HG02763 (cell line): ENCODE measurements around the gene FBXO21.
"Not testable (repeated sequence)": the region's sequence is repeated elsewhere in the genome, so short reads cannot be mapped to it uniquely, and the experiment has no call there.

ENCODE experiments used
- ATAC-seq: cut with Tn5 transposase; IDR thresholded peaks from one replicate; pipeline ENCODE4 v1.9.1; 2021; ENCODE audit warnings: mild to moderate bottlenecking, moderate library complexity; ENCODE audit not compliant: unreplicated experiment

FBXO21 gene

DNA sequence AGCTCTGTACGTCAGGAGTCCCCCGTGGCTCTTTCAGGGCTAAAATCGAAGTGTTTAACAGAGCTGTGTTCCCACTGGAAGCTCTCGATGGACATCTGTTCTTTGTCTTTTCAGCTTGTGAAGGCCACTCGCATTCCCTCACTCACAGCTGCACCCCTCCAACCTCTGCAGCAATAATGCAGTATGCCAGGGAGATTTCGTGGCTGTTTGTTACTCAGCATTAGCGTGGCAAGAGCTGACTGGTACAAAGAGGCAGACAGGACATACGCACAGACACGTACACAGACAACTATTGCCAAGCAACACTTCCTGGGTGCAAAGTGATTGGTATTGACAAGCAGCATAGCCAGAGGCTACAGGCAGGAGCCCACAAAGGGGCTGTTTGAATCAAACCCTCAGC, 11.8 kb upstream of the FBXO21 start:
- ATAC-seq: no peak

DNA sequence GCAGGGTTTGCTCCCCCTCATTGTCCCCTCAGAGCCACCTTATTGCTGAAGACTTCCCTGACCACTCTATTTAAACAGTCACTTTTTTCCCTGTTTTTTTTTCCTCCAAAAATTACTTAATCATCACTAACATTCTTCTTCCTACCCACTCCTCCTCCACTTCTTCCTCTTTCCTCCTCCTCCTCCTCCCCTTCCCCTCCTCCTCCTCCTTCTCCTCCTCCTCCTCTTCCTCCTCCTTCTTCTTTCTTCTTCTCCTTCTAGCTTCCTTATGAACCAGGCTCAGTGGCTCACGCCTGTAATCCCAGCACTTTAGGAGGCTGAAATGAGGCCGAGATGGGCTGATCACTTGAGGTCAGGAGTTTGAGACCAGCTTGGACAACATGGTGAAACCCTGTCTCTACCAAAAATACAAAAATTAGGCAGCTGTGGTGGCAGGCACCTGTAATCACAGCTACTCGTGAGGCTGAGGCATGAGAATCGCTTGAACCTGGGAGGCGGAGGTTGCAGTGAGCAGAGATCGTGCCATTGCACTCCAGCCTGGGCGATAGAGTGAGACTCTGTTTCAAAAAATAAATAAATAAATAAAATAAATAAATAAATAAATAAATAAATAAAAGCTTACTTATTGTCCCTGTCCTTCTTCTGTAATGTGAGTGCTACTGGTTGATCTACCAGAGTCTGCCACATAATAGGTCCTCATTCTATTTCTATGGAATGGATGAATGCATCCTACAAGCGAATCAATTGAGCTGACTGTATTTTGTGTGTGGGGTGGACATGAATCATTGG, 9.9 kb upstream of the FBXO21 start:
- ATAC-seq: not testable (repeated sequence)

DNA sequence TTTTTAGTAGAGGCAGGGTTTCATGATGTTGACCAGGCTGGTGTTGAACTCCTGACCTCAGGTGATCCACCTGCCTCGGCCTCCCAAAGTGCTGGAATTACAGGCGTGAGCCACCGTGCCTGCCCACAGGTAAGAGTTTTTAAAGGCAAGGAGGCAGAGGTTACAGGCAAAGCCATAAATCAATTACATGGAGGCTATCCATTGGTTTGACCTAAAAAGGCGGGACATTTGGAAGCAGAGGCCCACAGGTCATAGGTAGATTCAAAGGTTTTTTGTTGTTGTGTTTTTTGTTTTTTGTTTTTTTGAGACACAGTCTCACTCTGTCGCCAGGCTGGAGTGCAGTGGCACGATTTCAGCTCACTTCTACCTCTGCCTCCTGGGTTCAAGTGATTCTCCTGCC, 6.1 kb upstream of the FBXO21 start:
- ATAC-seq: not testable (repeated sequence)

DNA sequence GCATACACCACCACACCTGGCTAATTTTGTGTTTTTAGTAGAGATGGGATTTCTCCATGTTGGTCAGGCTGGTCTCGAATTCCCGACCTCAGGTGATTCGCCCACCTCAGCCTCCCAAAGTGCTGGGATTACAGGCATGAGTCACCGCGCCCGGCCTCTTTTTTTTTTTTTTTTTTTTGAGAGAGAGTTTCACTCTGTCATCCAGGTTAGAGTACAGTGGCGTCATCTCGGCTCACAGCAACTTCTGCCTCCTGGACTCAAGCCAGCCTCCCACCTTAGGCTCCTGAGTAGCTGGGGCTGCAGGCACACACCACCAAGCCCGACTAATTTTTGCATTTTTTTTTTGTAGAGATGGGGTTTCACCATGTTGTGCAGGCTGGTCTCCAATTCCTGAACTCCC, 4.8 kb upstream of the FBXO21 start:
- not testable (repeated sequence) for ATAC-seq

DNA sequence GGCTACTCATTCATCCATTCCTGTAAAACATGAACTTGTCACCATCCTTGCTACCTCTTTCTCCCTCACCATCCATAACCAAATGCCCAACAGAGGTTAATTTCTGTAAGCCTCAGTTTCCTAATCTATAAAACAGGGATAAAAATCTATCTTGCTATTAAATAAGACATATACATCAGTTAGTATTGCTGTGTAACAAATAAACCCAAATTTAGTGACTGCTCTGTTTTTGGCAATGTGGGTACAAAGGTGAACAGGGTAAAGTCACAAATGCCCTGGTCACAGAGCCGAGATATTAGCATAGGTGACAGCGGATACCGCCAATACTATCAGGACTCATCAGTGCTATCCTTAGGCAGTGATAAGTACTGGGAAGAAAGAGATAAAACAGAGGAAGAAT, 3.6 kb upstream of the FBXO21 start:
- ATAC-seq: no peak

DNA sequence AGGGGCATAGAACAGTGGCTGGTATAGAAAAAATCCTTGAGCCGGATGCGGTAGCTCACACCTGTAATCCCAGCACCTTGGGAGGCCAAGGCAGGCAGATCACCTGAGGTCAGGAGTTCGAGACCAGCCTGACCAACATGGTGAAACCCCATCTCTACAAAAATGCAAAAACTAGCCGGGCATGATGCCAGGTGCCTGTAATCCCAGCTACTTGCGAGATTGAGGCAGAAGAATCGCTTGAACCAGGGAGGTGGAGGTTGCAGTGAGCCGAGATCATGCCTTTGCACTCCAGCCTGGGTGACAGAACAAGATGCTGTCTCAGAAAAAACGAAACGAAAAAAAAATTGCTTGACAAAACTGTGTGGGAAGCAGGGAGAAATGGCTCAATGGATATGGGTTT, 2.3 kb upstream of the FBXO21 start:
- not testable (repeated sequence) for ATAC-seq

DNA sequence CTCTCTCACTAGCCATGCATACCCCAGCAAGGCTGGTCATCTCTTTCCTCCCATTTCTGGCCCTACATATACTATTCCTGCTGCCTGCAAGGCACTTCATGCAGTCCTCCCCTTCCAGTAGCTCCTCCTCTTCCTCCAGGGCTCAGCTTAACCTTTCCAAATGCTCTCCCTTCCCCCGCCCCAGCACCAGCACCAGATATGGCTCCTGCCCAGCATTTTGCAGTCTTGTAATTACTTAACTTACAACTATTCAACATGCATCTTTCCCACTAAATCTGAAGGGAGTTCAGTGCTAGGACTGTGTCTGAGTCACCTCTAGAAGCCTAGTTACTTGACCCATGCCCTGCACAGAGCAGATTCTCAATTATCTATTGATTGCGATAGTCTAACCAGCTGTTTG, 1.8 kb upstream of the FBXO21 start:
- no peak for ATAC-seq

DNA sequence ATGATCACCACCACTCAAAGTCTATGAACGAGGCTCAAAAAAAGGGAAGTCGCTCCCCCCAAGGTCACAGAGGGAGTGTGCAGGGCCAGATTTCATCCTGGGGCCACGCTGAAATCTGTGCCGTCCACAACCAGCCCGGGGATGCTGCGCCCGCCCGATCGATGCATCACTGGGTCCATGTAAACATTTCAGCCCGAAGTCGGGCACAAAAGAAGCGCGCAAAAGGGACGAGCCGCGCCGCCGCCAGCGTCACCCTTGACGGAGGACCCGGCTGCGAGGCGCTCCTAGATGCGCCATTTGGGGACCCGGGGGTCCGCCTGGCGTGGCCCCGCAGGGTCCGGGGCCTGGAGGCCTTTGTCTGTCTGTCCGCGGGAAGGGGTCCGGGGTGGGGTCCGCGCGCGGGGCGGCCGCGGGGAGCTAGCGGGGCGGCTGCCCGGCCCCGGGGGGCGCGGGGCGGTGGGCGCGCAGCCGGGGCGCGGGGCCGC, 503 bp downstream of the FBXO21 start:
- ATAC-seq: peak; percentile 28

DNA sequence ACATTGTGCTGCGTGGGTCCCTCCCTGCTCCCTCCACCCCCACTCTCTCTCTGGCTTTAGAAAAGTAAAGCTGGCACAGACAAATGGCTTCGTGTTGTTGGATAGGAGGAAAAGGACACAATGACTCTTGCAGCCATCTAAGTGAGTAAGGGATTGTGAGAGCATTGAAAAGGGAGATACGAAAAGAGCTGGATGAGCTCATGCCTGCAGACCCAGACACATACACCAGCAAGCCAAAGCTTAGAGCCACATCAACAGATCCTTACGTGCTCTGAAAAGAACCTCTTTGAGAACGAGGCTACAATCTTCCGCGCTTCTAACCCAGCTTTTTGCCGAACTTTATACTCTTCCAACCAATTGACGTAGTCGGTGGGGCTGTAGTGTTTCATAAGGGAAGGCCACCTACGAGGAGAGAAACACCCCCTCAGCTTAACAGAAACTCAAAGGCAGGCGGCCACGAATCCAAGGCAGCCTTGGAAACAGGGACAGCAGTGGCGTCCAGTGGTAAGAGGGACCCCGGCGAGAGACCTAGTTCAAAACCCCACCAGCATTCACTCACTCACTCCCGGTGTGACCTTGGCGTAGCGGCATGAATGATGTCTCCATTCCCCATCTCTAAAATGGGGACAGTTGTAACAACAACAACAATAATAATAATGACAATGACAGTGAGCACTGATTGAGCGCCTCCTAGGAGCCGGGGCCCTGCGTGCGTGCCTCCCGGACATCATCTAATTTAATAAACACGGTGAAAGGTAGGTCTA, 1.1 kb downstream of the FBXO21 start:
- no peak for ATAC-seq

DNA sequence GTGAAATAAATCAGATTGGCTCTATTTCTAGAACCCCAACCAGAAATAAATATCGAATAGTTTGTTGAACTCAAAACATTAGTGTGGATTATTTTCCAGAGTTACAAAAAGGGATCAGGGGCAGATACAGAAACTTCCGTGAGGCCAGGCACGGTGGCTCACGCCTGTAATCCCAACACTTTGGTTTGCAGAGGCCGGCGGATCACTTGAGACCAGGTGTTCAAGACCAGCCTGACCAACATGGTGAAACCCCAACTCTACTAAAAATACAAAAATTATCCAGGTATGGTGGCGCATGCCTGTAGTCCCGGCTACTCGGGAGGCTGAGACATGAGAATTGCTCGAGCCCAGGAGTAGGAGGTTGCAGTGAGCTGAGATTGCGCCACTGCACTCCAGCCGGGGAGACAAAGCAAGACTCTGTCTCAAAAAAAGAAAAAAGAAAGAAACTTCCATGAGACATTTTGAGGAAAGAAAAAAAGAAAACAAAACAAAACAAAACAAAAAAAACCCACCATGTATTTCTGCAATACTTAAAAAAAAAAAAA, 2.1 kb downstream of the FBXO21 start:
- no peak for ATAC-seq

DNA sequence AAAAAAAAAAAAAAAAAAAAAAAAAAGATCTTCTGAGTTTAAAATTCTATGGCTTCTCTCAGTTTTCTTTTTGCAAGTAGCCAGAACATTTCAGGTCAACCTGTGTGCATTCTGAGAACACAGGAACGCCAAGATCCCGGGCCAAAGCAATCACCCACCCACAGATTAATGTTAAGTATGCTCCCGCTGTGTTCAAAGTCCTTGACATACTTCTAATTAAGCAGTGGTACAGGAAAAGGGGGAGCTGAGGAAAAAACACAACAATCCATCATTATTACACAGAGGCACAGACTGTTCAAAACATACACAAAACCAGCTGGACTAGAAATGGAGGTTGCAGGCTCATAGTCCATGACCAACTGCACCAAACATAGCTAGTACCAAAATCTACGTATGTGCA, 2.8 kb downstream of the FBXO21 start:
- ATAC-seq: no peak

DNA sequence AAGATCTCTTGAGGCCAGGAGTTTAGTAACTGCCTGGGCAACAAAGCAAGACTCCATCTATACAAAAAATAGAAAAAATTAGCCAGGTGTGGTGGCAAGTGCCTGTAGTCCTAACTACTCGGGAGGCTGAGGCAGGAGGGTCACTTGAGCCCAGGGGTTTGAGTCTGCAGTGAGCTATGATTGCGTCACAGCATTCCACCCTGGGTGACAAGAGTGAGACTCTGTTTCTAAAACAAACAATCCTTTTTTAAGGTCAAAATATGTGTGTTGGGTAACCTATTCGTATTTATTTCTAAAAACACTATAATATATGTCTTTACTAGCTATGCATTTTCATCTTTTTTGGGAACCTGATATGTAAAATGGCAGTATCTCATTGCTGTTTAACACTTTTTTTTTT, 7.4 kb downstream of the FBXO21 start:
- ATAC-seq: no peak

DNA sequence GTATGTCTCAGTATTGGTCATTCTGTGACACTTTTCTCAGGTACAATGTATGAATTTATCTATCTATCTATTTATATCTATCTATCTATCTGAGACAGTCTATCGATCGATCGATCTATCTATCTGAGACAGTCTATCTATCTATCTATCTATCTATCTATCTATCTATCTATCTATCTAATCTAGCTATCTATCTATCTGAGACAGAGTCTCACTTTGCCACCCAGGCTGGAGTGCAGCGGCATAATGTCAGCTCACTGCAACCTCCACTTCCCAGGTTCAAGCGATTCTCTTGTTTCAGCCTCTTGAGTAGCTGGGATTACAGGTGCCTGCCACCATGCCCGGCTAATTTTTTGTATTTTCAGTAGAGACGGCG, 8.8 kb downstream of the FBXO21 start:
- not testable (repeated sequence) for ATAC-seq

DNA sequence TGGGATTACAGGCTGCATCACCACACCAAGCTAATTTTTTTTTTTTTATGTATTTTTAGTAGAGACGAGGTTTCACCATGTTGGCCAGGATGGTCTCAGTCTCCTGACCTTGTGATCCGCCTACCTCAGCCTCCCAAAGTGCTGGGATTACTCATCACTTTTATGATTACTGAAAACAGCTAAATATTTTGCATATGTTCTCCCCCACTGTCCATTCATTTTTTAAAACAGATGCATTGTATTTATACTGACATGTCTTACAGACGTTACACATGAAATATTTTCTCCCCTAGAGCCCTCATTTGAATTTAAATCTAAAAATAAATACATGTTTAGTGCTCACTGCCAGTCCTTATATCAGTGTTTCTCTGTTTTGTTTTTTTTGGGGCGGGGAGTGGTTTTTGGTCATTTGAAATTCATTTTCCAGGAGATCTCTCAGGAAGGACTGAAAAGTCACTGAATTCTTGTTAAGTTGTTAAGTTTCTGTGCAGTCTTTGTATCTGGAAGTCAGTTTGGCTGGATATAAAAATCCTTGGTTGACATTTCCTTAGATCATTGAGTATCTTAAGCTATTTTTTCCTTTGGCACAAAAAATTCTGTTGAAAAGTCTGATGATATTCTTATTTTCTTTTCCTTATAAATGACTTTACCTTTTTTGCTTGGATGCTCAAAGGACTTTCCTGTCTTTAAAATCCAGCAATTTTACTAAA, 9.4 kb downstream of the FBXO21 start:
- no peak for ATAC-seq

DNA sequence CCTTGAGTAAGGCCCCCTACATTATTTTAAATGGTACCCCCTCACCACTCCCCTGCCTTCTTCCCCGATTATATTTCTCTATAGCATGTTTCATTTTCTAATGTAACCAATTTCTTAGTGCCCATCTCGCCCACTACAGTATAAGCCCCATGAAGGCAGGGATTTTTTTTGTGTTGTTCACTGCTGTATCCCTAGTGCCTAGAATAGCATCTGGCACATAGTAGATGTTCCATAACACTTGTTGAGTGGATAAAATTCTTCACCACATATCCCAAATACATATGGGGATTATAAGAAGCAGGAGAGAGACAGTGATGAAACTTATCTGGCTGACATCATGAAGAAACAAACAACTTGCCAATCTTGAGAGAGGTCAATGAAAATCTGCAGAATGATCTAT, 11.5 kb downstream of the FBXO21 start:
- no peak for ATAC-seq

DNA sequence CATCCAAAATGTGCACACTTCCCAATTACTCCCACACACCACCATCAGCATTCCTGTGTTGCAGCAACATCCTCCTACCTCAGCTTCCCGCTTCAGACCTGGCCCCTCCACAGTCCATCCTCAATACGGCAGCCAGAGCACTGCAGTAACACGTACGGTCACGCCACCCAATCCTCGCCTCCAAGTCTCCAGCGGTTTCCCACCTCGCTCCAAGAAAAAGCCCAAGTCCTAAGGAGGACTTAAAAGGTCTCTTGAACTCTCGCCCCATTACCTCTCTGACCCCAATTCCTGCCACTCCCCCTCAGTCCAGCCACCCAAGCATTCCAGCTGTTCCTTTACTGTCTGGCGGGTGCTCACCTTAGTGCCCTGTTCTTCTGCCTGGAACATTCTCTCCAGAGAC, 12.0 kb downstream of the FBXO21 start:
- ATAC-seq: no peak

DNA sequence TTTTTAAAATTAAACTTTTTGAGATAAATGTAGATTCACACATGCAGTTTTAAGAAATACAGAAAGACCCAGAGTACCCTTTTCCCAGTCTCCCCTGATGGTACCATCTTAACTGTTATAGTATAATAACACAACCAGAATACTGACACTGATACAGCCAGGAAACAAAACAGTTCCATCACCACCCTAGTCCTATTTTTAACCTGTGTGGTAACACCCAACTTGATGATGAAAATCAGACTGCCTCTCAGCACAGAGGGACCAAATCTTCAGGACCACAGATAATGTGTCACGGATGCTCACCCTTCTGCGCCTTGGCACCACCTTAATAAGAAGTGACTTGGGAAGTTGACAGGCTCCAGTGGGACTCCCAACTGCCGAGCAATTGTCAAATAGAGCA, 18.1 kb downstream of the FBXO21 start:
- no peak for ATAC-seq

DNA sequence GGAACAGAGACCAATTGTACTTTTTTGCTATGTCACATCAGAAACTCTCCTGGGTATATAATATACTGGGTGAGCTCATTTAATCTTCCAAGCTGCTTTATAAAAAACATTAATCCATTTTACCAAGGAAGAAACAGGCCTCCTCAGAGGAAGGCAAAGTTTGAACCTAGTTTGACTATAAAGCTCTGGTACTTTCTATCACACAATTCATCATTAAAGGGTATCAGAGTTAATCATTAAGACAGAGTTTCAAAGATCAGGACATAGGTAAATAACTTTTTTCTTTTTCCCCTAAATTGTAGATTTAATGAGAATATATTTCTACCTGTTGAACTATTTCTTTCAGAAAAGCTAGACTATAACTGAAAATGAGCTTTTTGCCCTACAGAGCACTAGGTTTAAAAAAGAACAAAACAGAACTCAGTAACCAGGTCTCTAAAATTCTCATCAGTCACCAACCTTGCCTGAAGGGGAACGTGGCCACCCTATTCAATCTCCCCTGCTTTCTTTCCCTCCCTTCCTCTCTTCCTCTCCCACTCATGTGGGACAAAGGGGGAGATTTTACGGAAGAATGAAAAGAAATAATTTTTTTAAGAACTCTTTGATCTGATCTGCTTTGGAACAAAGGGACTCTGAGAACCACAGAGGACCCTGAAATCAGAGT, 18.6 kb downstream of the FBXO21 start:
- no peak for ATAC-seq

DNA sequence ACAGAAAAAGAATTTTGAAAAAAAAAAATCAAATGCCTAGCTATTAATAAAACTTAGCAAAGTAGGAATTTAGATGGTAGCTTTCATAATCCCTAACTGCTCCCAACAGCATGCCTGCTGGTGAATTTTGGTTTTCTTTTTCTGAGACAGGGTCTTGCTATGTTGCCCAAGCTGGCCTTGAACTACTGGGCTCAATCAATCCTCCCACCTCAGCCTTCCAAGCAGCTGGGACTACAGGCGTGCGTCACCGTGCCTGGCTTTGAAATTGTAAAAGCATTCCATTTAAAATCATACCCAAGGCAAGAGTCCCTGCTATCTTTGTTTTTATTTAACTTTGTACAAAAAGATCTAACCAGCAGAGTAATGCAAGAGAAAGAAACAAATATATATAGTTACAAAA, 20.7 kb downstream of the FBXO21 start:
- ATAC-seq: no peak

DNA sequence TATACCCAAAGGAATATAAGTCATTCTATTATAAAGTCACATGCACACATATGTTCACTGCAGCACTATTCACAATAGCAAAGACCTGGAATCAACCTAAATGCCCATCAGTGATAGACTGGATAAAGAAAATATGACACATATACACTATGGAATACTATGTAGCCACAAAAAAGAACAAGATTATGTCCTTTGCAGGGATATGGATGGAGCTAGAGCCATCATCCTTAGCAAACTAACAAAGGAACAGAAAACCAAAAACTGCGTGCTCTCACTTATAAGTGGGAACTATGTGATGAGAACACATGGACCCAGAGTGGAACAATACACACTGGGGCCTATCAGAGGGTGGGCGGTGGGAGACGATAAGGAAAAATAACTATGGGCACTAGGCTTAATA, 21.3 kb downstream of the FBXO21 start:
- no peak for ATAC-seq

DNA sequence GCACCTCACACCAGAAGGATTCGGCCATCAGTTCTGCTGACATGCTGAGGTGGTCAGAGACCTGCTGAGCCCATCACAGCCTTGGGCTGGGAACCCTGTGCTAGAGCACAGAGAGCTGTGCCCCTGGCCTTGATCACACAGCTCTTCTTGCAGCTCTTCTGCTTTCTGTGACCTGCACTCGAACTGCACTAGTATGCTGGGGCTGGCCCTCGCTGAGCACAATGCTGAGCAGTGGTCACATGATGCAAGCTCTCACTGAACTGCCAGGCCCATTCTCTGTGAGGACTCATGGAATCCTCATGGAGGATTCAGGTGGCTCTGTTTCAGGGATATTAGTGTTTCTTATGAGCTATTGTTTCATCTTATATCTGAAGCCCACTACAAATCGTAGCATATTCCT, 22.5 kb downstream of the FBXO21 start:
- ATAC-seq: no peak
